GM19035 (cell line): ENCODE results near the gene FBRSL1.

Experiments used
- ATAC-seq: cut with Tn5 transposase; IDR thresholded peaks from one replicate; pipeline ENCODE4 v1.9.1; 2021; ENCODE audit not compliant: unreplicated experiment

Gene FBRSL1

GRCh38 chr12:132555686-132556085 is 65.7 kb downstream of the FBRSL1 start:
- no peak for ATAC-seq

- no peak for ATAC-seq
These were observed 66.3 kb downstream of the FBRSL1 start for GRCh38 chr12:132556216-132556615.

- no peak for ATAC-seq
These were observed 66.8 kb downstream of the FBRSL1 start for GRCh38 chr12:132556801-132557200.

GRCh38 chr12:132557291-132558015 is 67.5 kb downstream of the FBRSL1 start:
- ATAC-seq, result no peak

- ATAC-seq, result no peak
These were observed 68.3 kb downstream of the FBRSL1 start for GRCh38 chr12:132558042-132558856.

- no peak for ATAC-seq
These were observed 69.1 kb downstream of the FBRSL1 start for GRCh38 chr12:132558861-132559623.

- no peak for ATAC-seq
These were observed 69.9 kb downstream of the FBRSL1 start for GRCh38 chr12:132559652-132560363.

GRCh38 chr12:132560364-132560613 is 70.3 kb downstream of the FBRSL1 start:
- no peak for ATAC-seq

- ATAC-seq, result no peak
These were observed 70.9 kb downstream of the FBRSL1 start for GRCh38 chr12:132560614-132561426.
